HEK293 (cell line): Measurements from ENCODE around the gene PPP2R2B.

Experiments used
- CTCF ChIA-PET: fragments of 350-600 bp; formaldehyde crosslinking; extraction: SDS; loops from one replicate; lab custom pipeline; 2021; ENCODE audit warnings: antibody characterized with exemption; lab: Yijun Ruan, JAX
- POLR2A ChIA-PET: fragments of 300-600 bp; formaldehyde crosslinking; extraction: SDS; loops from one replicate; lab custom pipeline; 2020; ENCODE audit warnings: antibody characterized with exemption, inconsistent platforms; lab: Yijun Ruan, JAX
- H3K27ac ChIP-seq: fragments of 200-500 bp; sonication (Bioruptor generic); 2 replicates; pipeline ENCODE4 v1.5.1; 2014; ENCODE audit warnings: low read depth, low read length, control low read depth, inconsistent platforms; ENCODE audit errors: extremely low read depth
- H3K36me3 ChIP-seq, 2 experiments: fragments of 200-500 bp in 1 of 2; sonication (Bioruptor generic) in 1 of 2; 1 replicate in 1 of 2; 2 replicates in 1 of 2; pipeline ENCODE4 v1.5.1; 2014 to 2017; ENCODE audit warnings: inconsistent platforms in 2 of 2, low read length in 2 of 2; ENCODE audit not compliant: control insufficient read depth in 2 of 2, insufficient read depth in 1 of 2
- H3K4me1 ChIP-seq: fragments of 200-500 bp; sonication (Bioruptor generic); 2 replicates; pipeline ENCODE4 v1.5.1; 2014; ENCODE audit warnings: mild to moderate bottlenecking, low read length, inconsistent platforms; ENCODE audit not compliant: control insufficient read depth, insufficient read depth
- H3K4me3 ChIP-seq: 2 replicates; pipeline ENCODE4 v1.5.1; 2011; ENCODE audit warnings: low read depth, mild to moderate bottlenecking, control low read depth, low read length, moderate library complexity
- H3K9me3 ChIP-seq: fragments of 200-500 bp; sonication (Bioruptor generic); 2 replicates; pipeline ENCODE4 v1.5.1; 2014; ENCODE audit warnings: low read depth, low read length, inconsistent platforms; ENCODE audit not compliant: control insufficient read depth, insufficient read depth
- BCL11A ChIP-seq: fragments of 450-650 bp; formaldehyde crosslinking; IDR thresholded peaks from 2 replicates; pipeline ENCODE4 v1.5.1; 2016; ENCODE audit warnings: low read depth, missing biosample characterization, missing genetic modification characterization
- CTCF ChIP-seq: fragments of 450-650 bp; formaldehyde crosslinking; IDR thresholded peaks from 2 replicates; pipeline ENCODE4 v1.5.1; 2016; ENCODE audit warnings: missing biosample characterization, missing genetic modification characterization
- FEZF1 ChIP-seq: fragments of 450-650 bp; formaldehyde crosslinking; IDR thresholded peaks from 2 replicates; pipeline ENCODE4 v1.5.1; 2016; ENCODE audit warnings: missing biosample characterization, missing genetic modification characterization
- GLI2 ChIP-seq: fragments of 450-650 bp; formaldehyde crosslinking; IDR thresholded peaks from 2 replicates; pipeline ENCODE4; 2017; ENCODE audit warnings: missing biosample characterization, missing genetic modification characterization, low read depth, borderline replicate concordance
- GLI4 ChIP-seq: fragments of 450-650 bp; formaldehyde crosslinking; IDR thresholded peaks from 2 replicates; pipeline ENCODE4 v1.5.1; 2016; ENCODE audit warnings: missing biosample characterization, missing genetic modification characterization
- IKZF3 ChIP-seq: fragments of 450-650 bp; IDR thresholded peaks from 2 replicates; pipeline ENCODE4 v1.5.0; 2018; ENCODE audit warnings: missing biosample characterization, mild to moderate bottlenecking, missing genetic modification characterization, moderate library complexity
- TSHZ1 ChIP-seq: fragments of 450-650 bp; formaldehyde crosslinking; IDR thresholded peaks from 2 replicates; pipeline ENCODE4 v1.5.1; 2016; ENCODE audit warnings: missing biosample characterization, missing genetic modification characterization, borderline replicate concordance
- WT1 ChIP-seq: fragments of 450-650 bp; formaldehyde crosslinking; IDR thresholded peaks from 2 replicates; pipeline ENCODE4 v1.5.1; 2016; ENCODE audit warnings: missing biosample characterization, missing genetic modification characterization
- ZBTB1 ChIP-seq: fragments of 450-650 bp; formaldehyde crosslinking; IDR thresholded peaks from 2 replicates; pipeline ENCODE4 v1.5.1; 2016; ENCODE audit warnings: missing biosample characterization, missing genetic modification characterization
- ZBTB6 ChIP-seq: fragments of 450-650 bp; formaldehyde crosslinking; IDR thresholded peaks from 2 replicates; pipeline ENCODE4 v1.5.1; 2017; ENCODE audit warnings: missing biosample characterization, missing genetic modification characterization
- ZBTB7A ChIP-seq: fragments of 450-650 bp; formaldehyde crosslinking; IDR thresholded peaks from 2 replicates; pipeline ENCODE4 v1.5.1; 2016; ENCODE audit warnings: low read depth, missing biosample characterization, missing genetic modification characterization
- ZNF10 ChIP-seq: fragments of 450-650 bp; formaldehyde crosslinking; IDR thresholded peaks from 2 replicates; pipeline ENCODE4 v1.5.1; 2017; ENCODE audit warnings: missing biosample characterization, missing genetic modification characterization
- ZNF121 ChIP-seq: fragments of 450-650 bp; formaldehyde crosslinking; IDR thresholded peaks from 2 replicates; pipeline ENCODE4 v1.5.1; 2016; ENCODE audit warnings: missing biosample characterization, missing genetic modification characterization
- ZNF140 ChIP-seq: fragments of 450-650 bp; formaldehyde crosslinking; IDR thresholded peaks from 2 replicates; pipeline ENCODE4 v1.5.1; 2016; ENCODE audit warnings: missing biosample characterization, missing genetic modification characterization
- ZNF292 ChIP-seq: fragments of 450-650 bp; formaldehyde crosslinking; IDR thresholded peaks from 2 replicates; pipeline ENCODE4 v1.5.1; 2016; ENCODE audit warnings: low read depth, missing biosample characterization, missing genetic modification characterization, borderline replicate concordance
- ZNF37A ChIP-seq: fragments of 450-650 bp; IDR thresholded peaks from 2 replicates; pipeline ENCODE4 v1.5.1; 2018; ENCODE audit warnings: missing biosample characterization, missing genetic modification characterization
- ZNF394 ChIP-seq: fragments of 450-650 bp; formaldehyde crosslinking; IDR thresholded peaks from 2 replicates; pipeline ENCODE4 v1.5.1; 2016; ENCODE audit warnings: missing biosample characterization, missing genetic modification characterization, mild to moderate bottlenecking, moderate library complexity, borderline replicate concordance
- ZNF426 ChIP-seq: fragments of 450-650 bp; formaldehyde crosslinking; IDR thresholded peaks from 2 replicates; pipeline ENCODE4 v1.5.1; 2017; ENCODE audit warnings: missing biosample characterization, missing genetic modification characterization, mild to moderate bottlenecking, inconsistent platforms, moderate library complexity
- ZNF48 ChIP-seq: fragments of 450-650 bp; formaldehyde crosslinking; IDR thresholded peaks from 2 replicates; pipeline ENCODE4 v1.5.1; 2016; ENCODE audit warnings: missing biosample characterization, missing genetic modification characterization
- ZNF610 ChIP-seq: fragments of 450-650 bp; formaldehyde crosslinking; IDR thresholded peaks from 2 replicates; pipeline ENCODE4 v1.5.1; 2016; ENCODE audit warnings: missing biosample characterization, missing genetic modification characterization, borderline replicate concordance
- ZNF629 ChIP-seq: fragments of 450-650 bp; formaldehyde crosslinking; IDR thresholded peaks from 2 replicates; pipeline ENCODE4 v1.5.1; 2017; ENCODE audit warnings: missing biosample characterization, missing genetic modification characterization
- ZNF670 ChIP-seq: fragments of 450-650 bp; formaldehyde crosslinking; IDR thresholded peaks from 2 replicates; pipeline ENCODE4 v1.5.1; 2016; ENCODE audit warnings: missing biosample characterization, missing genetic modification characterization, low read depth
- ZNF837 ChIP-seq: fragments of 450-650 bp; formaldehyde crosslinking; IDR thresholded peaks from 2 replicates; pipeline ENCODE4 v1.5.1; 2016; ENCODE audit warnings: missing biosample characterization, missing genetic modification characterization
- TF ChIP-seq, protein P1 (sequence below): fragments of 450-650 bp; formaldehyde crosslinking; IDR thresholded peaks from 2 replicates; pipeline ENCODE4 v1.5.1; 2016; ENCODE audit warnings: missing biosample characterization, missing genetic modification characterization, low read depth

Gene PPP2R2B

GRCh38 chr5:146903789-146904188 is 25.2 kb upstream of the PPP2R2B start:
- TF ChIP-seq ZBTB7A (tag by site-specific recombination) (no peak), ZNF394 (tag by site-specific recombination) (no peak), ZNF629 (tag by site-specific recombination) (no peak), ZNF37A (no peak), TSHZ1 (tag by site-specific recombination) (no peak), FEZF1 (tag by site-specific recombination) (no peak), WT1 (tag by site-specific recombination) (no peak), ZNF426 (no peak), IKZF3 (tag by site-specific recombination) (no peak), CTCF (tag by site-specific recombination) (no peak), ZNF837 (tag by site-specific recombination) (no peak), ZNF610 (tag by site-specific recombination) (no peak), ZNF48 (tag by site-specific recombination) (no peak), ZBTB1 (tag by site-specific recombination) (no peak), BCL11A (tag by site-specific recombination) (no peak)
- TF ChIP-seq, protein P1, sequence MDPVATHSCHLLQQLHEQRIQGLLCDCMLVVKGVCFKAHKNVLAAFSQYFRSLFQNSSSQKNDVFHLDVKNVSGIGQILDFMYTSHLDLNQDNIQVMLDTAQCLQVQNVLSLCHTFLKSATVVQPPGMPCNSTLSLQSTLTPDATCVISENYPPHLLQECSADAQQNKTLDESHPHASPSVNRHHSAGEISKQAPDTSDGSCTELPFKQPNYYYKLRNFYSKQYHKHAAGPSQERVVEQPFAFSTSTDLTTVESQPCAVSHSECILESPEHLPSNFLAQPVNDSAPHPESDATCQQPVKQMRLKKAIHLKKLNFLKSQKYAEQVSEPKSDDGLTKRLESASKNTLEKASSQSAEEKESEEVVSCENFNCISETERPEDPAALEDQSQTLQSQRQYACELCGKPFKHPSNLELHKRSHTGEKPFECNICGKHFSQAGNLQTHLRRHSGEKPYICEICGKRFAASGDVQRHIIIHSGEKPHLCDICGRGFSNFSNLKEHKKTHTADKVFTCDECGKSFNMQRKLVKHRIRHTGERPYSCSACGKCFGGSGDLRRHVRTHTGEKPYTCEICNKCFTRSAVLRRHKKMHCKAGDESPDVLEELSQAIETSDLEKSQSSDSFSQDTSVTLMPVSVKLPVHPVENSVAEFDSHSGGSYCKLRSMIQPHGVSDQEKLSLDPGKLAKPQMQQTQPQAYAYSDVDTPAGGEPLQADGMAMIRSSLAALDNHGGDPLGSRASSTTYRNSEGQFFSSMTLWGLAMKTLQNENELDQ, result no peak
- no peak overlapping the region for H3K27ac ChIP-seq

GRCh38 chr5:146902471-146902870 is 23.9 kb upstream of the PPP2R2B start:
- H3K4me1 ChIP-seq, result no peaks in the 10 kb centered on the region
- TF ChIP-seq GLI2 (tag by site-specific recombination) (no peak), ZBTB6 (tag by site-specific recombination) (no peak), ZNF670 (tag by site-specific recombination) (no peak), ZNF121 (no peak), ZNF10 (tag by site-specific recombination) (no peak), ZNF394 (tag by site-specific recombination) (no peak), ZNF292 (tag by site-specific recombination) (no peak), ZNF140 (tag by site-specific recombination) (no peak), GLI4 (tag by site-specific recombination) (no peak)
- POLR2A ChIA-PET, result no interaction called here
- CTCF ChIA-PET, result interaction anchor here (1.0 kb wide), 1 partner anchor 44 kb away, joined by 3 read pairs; no protein-coding TSS in a partner anchor
- H3K9me3 ChIP-seq, result no peaks in the 10 kb centered on the region
- no peak overlapping the region for H3K4me3 ChIP-seq
- H3K27ac ChIP-seq, result no peak overlapping the region
- no peaks in the 10 kb centered on the region for H3K36me3 ChIP-seq

More at GRCh38 chr5:146903789-146904188, 25.2 kb upstream of the PPP2R2B start:
- Histone ChIP-seq H3K9me3 (no peaks in the 10 kb centered on the region), H3K4me3 (no peak overlapping the region), H3K36me3 (no peaks in the 10 kb centered on the region), H3K4me1 (no peaks in the 10 kb centered on the region)
- ChIA-PET CTCF (no interaction called here), POLR2A (no interaction called here)
